HEK293T (cell line): ENCODE measurements around the gene IL17REL.
A peak's percentile ranks its signal among the peaks of the same experiment; 100 is the strongest.

Source experiments
- CTCF ChIA-PET: fragments of 350-600 bp; formaldehyde crosslinking; extraction: SDS; loops from one replicate; lab custom pipeline; 2021; ENCODE audit warnings: antibody characterized with exemption, inconsistent platforms; lab: Yijun Ruan, JAX
- POLR2A ChIA-PET: fragments of 350-600 bp; formaldehyde crosslinking; extraction: SDS; loops from one replicate; lab custom pipeline; 2020; ENCODE audit warnings: antibody characterized with exemption, inconsistent platforms; lab: Yijun Ruan, JAX
- DNase-seq: peaks from one replicate; pipeline ENCODE4 v3.0.0; 2012; ENCODE audit warnings: mixed read lengths; ENCODE audit errors: extremely low spot score
- ARNT ChIP-seq: fragments of 450-650 bp; IDR thresholded peaks from 2 replicates; pipeline ENCODE4 v1.6.1; 2017; ENCODE audit warnings: mild to moderate bottlenecking
- BHLHE40 ChIP-seq: fragments of 450-650 bp; IDR thresholded peaks from 2 replicates; pipeline ENCODE4 v1.6.1; 2016; ENCODE audit warnings: mild to moderate bottlenecking, moderate library complexity, borderline replicate concordance
- CTBP1 ChIP-seq: fragments of 450-650 bp; IDR thresholded peaks from 2 replicates; pipeline ENCODE4 v1.6.1; 2016; ENCODE audit warnings: borderline replicate concordance
- ELF4 ChIP-seq: fragments of 450-650 bp; IDR thresholded peaks from 2 replicates; pipeline ENCODE4 v1.6.1; 2017; ENCODE audit warnings: antibody characterized with exemption
- FOXA1 ChIP-seq: fragments of 450-650 bp; IDR thresholded peaks from 2 replicates; pipeline ENCODE4 v1.6.1; 2016; ENCODE audit warnings: mild to moderate bottlenecking
- FOXK2 ChIP-seq: fragments of 450-650 bp; IDR thresholded peaks from 2 replicates; pipeline ENCODE4 v1.6.1; 2016; ENCODE audit warnings: mild to moderate bottlenecking
- FOXM1 ChIP-seq: fragments of 450-650 bp; IDR thresholded peaks from 2 replicates; pipeline ENCODE4 v1.6.1; 2017; ENCODE audit warnings: mild to moderate bottlenecking, borderline replicate concordance
- HDGF ChIP-seq: fragments of 450-650 bp; IDR thresholded peaks from 2 replicates; pipeline ENCODE4 v1.6.1; 2017; ENCODE audit warnings: antibody characterized with exemption, borderline replicate concordance
- L3MBTL2 ChIP-seq: fragments of 450-650 bp; conservative IDR thresholded peaks from 2 replicates; pipeline ENCODE4 v1.6.1; 2016; ENCODE audit warnings: mild to moderate bottlenecking
- LEF1 ChIP-seq: fragments of 450-650 bp; IDR thresholded peaks from 2 replicates; pipeline ENCODE4 v1.6.1; 2017; ENCODE audit warnings: mild to moderate bottlenecking, borderline replicate concordance
- NFRKB ChIP-seq: fragments of 450-650 bp; IDR thresholded peaks from 2 replicates; pipeline ENCODE4 v1.6.1; 2016; ENCODE audit warnings: mild to moderate bottlenecking, moderate library complexity
- PKNOX1 ChIP-seq: fragments of 450-650 bp; IDR thresholded peaks from 2 replicates; pipeline ENCODE4 v1.6.1; 2016
- SP1 ChIP-seq: fragments of 450-650 bp; IDR thresholded peaks from 2 replicates; pipeline ENCODE4 v1.6.1; 2017
- SUZ12 ChIP-seq: fragments of 450-650 bp; IDR thresholded peaks from 2 replicates; pipeline ENCODE4 v1.6.1; 2016; ENCODE audit warnings: mild to moderate bottlenecking
- TARDBP ChIP-seq: fragments of 450-650 bp; IDR thresholded peaks from 2 replicates; pipeline ENCODE4 v1.6.1; 2016
- ZNF384 ChIP-seq: fragments of 450-650 bp; IDR thresholded peaks from 2 replicates; pipeline ENCODE4 v1.6.1; 2016

The IL17REL gene

GRCh38 chr22:49962012-49962750 lies 50.4 kb downstream of the IL17REL start:
- peak; percentile 57 for DNase-seq
- TF ChIP-seq SP1 (no peak), ZNF384 (no peak), ARNT (no peak), HDGF (0 out of 2 replicates have a peak, but pooled peaks have one; percentile 41)
- ChIA-PET CTCF (no interaction called here), POLR2A (interaction anchor here (0.7 to 1.5 kb wide), 5 partner anchors 9 to 379 kb away, joined by 3 to 5 read pairs (median 4); no protein-coding TSS in a partner anchor)

GRCh38 chr22:49961601-49962011 lies 51.0 kb downstream of the IL17REL start:
- ChIA-PET CTCF (no interaction called here), POLR2A (interaction anchor here (0.7 to 2.9 kb wide), 7 partner anchors 8 to 379 kb away, joined by 3 to 10 read pairs (median 4); no protein-coding TSS in a partner anchor)
- TF ChIP-seq LEF1 (no peak), TARDBP (no peak), FOXA1 (no peak), SUZ12 (no peak), PKNOX1 (no peak), NFRKB (no peak), FOXK2 (no peak), ELF4 (no peak), BHLHE40 (no peak), L3MBTL2 (no peak), FOXM1 (no peak), CTBP1 (no peak), ZNF384 (no peak), SP1 (no peak)
- DNase-seq: no peak

GRCh38 chr22:49961005-49961600 lies 51.5 kb downstream of the IL17REL start:
- ChIA-PET CTCF (no interaction called here), POLR2A (interaction anchor here (1.0 to 2.9 kb wide), 7 partner anchors 9 to 46 kb away, joined by 3 to 10 read pairs (median 4); no protein-coding TSS in a partner anchor)
- no peak for DNase-seq
- TF ChIP-seq CTBP1 (no peak), L3MBTL2 (0 out of 2 replicates have a peak, but pooled peaks have one; percentile 24), HDGF (no peak)

DNA sequence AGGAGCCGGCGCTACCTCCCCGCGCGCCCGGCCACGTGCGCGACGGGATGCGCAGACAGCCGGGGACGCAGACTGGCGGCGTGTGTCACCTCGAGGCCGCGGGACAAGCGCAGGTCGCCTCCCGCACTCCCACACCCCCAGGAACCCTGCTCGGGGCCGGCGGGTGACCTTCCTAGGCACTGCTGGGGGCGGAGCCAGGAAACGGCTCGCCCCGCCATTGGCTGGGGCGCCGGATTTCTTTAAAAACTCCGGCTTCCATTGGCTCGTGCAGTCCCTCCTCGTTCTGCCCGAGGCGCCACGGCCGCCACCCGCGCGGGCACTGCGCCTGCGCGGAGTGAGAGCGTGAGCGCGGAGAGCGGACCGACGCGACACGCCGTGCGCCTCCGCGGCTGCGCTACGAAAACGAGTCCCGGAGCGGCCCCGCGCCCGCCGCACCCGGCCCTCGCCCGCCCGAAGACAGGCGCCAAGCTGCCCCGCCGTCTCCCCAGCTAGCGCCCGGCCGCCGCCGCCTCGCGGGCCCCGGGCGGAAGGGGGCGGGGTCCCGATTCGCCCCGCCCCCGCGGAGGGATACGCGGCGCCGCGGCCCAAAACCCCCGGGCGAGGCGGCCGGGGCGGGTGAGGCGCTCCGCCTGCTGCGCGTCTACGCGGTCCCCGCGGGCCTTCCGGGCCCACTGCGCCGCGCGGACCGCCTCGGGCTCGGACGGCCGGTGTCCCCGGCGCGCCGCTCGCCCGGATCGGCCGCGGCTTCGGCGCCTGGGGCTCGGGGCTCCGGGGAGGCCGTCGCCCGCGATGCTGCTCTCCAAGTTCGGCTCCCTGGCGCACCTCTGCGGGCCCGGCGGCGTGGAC lies 52.2 kb downstream of the IL17REL start, which contains the start of gene PIM3:
TSS of gene PIM3 (plus strand) at position 614 of the 846 bp plus-strand sequence. CDS start at position 790, 176 bp downstream.
- DNase-seq: peak; percentile 95
- CTCF ChIA-PET: no interaction called here
- POLR2A ChIA-PET: interaction anchor here (1.0 to 2.9 kb wide), 4 partner anchors 8 to 23 kb away, joined by 3 to 10 read pairs (median 6); no protein-coding TSS in a partner anchor
- no peak; the same call in 1 of the 2 replicates for TF ChIP-seq L3MBTL2
- peak; percentile 55 for TF ChIP-seq FOXM1
- TF ChIP-seq FOXA1: no peak
- TF ChIP-seq CTBP1: no peak
- TF ChIP-seq ARNT: peak; percentile 58; the same call in 1 of the 2 replicates
- TF ChIP-seq LEF1: peak; percentile 79; the same call in 1 of the 2 replicates

- TF ChIP-seq HDGF (no peak), FOXM1 (no peak)
- DNase-seq: no peak
- ChIA-PET CTCF (no interaction called here), POLR2A (interaction anchor here (0.8 to 2.9 kb wide), 5 partner anchors 7 to 23 kb away, joined by 3 to 10 read pairs (median 3); no protein-coding TSS in a partner anchor)
Observed at GRCh38 chr22:49959782-49960158, 52.8 kb downstream of the IL17REL start.

DNA sequence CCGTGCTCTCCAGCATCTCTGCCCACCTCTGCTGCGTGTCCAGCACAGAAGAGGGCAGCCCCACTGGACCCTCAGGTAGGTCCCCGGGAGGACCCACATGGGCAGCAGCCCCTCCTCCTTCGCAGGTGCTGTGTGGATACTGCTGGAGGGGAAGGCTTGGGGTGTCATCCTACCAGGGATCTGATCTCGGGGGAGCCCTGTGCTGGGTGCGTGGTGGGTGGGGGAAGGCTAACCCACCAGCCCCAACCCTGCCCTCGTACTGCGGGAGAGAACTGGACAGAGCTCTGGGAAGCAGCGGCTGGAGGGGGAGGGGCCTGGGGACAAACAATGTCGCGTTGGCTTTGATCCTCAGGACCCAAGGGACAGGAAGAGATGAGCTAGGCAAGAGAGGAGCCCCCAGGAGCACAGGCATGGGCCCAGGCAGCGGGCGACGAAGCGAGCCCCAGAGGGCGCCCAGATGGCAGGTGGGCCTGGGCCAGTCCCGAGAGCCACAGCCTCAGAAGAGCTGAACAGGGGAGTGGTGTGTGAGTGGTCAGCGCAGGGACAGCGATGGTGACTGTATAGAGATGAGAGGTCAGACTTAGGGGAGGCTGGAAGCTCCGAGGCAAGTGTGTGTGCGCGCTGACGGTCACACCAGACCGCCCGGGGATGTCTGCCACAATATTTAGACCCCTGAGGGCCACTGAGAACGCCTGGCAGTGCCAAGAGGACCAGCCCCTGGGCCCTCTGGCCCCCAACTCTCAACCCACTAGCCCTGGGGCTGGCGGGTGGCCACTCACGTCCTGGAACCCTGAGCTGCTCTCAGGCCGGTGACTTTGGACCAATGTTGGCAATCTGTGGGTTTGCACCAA lies 53.4 kb downstream of the IL17REL start:
- TF ChIP-seq FOXA1 (no peak), FOXM1 (no peak), CTBP1 (no peak), LEF1 (no peak), ELF4 (no peak), BHLHE40 (no peak), FOXK2 (no peak), L3MBTL2 (no peak), SUZ12 (no peak), HDGF (no peak), TARDBP (no peak), NFRKB (no peak), SP1 (no peak), ARNT (no peak), ZNF384 (no peak), PKNOX1 (no peak)
- no peak for DNase-seq
- ChIA-PET POLR2A (interaction anchor here (0.8 to 2.9 kb wide), 3 partner anchors 9 to 11 kb away, joined by 3 to 10 read pairs (median 3); no protein-coding TSS in a partner anchor), CTCF (no interaction called here)
